ENCODE results near the gene SYT15. TPM values are rescaled to one million over a fixed set of nuclear protein-coding genes. Genes with fewer than 3 reads are reported as not detected.

Gene SYT15
- total and polyA plus RNA-seq, 4 donors, result 3.8 to 53.5 (median 21.6) TPM

- H3K4me3 ChIP-seq, result no peak overlapping the region
- no peak overlapping the region for H3K9ac ChIP-seq (ENCODE audit: insufficient read depth in 1 of 2, low read length in 2 of 2)
- H3K27ac ChIP-seq (ENCODE audit: low read depth in 1 of 2, low read length in 1 of 2), result no peak overlapping the region
- TF ChIP-seq CTCF (IDR thresholded peaks at IDR 0.05; ENCODE audit: control extremely low read depth, extremely low read depth), result no peak
- no peaks in the 10 kb centered on the region for H3K27me3 ChIP-seq (ENCODE audit: control insufficient read depth in 3 of 3, insufficient read depth in 3 of 3, low read length in 2 of 3)
- no peaks in the 10 kb centered on the region for H3K9me3 ChIP-seq (ENCODE audit: control insufficient read depth in 4 of 4, insufficient read depth in 3 of 4, low read length in 3 of 4)
- 77 to 82% methylated on average over 7 of the region's 7 CpGs for WGBS, 2 donors
- ATAC-seq (ENCODE audit: insufficient read depth, low FRiP score) (no peak), DNase-seq (no peak)
- H3K4me1 ChIP-seq (ENCODE audit: control insufficient read depth in 5 of 5, insufficient read depth in 5 of 5, low read length in 5 of 5), result peaks cover 0 to 11% (median 0%) of the 10 kb centered on the region in 5 donors
- peaks cover 0 to 4% (median 0%) of the 10 kb centered on the region in 4 donors for H3K36me3 ChIP-seq (ENCODE audit: control insufficient read depth in 4 of 4, insufficient read depth in 4 of 4, low read length in 4 of 4)
Measured at GRCh38 chr10:46548498-46549090, 30.3 kb upstream of the SYT15 start.

GRCh38 chr10:46549171-46550075 is 29.5 kb upstream of the SYT15 start:
- ATAC-seq (ENCODE audit: insufficient read depth, low FRiP score), result no peak
- TF ChIP-seq CTCF (IDR thresholded peaks at IDR 0.05; ENCODE audit: control extremely low read depth, extremely low read depth), result no peak
- H3K4me1 ChIP-seq (ENCODE audit: control insufficient read depth in 5 of 5, insufficient read depth in 5 of 5, low read length in 5 of 5), result peaks cover 0 to 9% (median 0%) of the 10 kb centered on the region in 5 donors
- WGBS, 2 donors, result 89 to 90% methylated on average over 31 of the region's 31 CpGs
- no peak overlapping the region for H3K27ac ChIP-seq (ENCODE audit: low read depth in 1 of 2, low read length in 1 of 2)
- peaks cover 0 to 4% (median 0%) of the 10 kb centered on the region in 4 donors for H3K36me3 ChIP-seq (ENCODE audit: control insufficient read depth in 4 of 4, insufficient read depth in 4 of 4, low read length in 4 of 4)
- no peak for DNase-seq
- H3K9ac ChIP-seq (ENCODE audit: insufficient read depth in 1 of 2, low read length in 2 of 2), result no peak overlapping the region
- no peak overlapping the region for H3K4me3 ChIP-seq
- no peaks in the 10 kb centered on the region for H3K27me3 ChIP-seq (ENCODE audit: control insufficient read depth in 3 of 3, insufficient read depth in 3 of 3, low read length in 2 of 3)
- no peaks in the 10 kb centered on the region for H3K9me3 ChIP-seq (ENCODE audit: control insufficient read depth in 4 of 4, insufficient read depth in 3 of 4, low read length in 3 of 4)

GRCh38 chr10:46550076-46550790 is 28.7 kb upstream of the SYT15 start:
- ATAC-seq (ENCODE audit: insufficient read depth, low FRiP score) (no peak), DNase-seq (no peak)
- Histone ChIP-seq H3K4me1 (ENCODE audit: control insufficient read depth in 5 of 5, insufficient read depth in 5 of 5, low read length in 5 of 5) (peaks cover 0 to 5% (median under 1%) of the 10 kb centered on the region in 5 donors), H3K9ac (ENCODE audit: insufficient read depth in 1 of 2, low read length in 2 of 2) (no peak overlapping the region), H3K36me3 (ENCODE audit: control insufficient read depth in 4 of 4, insufficient read depth in 4 of 4, low read length in 4 of 4) (peaks cover 0 to 4% (median 0%) of the 10 kb centered on the region in 4 donors), H3K4me3 (no peak overlapping the region), H3K27ac (ENCODE audit: low read depth in 1 of 2, low read length in 1 of 2) (no peak overlapping the region), H3K27me3 (ENCODE audit: control insufficient read depth in 3 of 3, insufficient read depth in 3 of 3, low read length in 2 of 3) (peaks cover 0 to under 1% (median 0%) of the 10 kb centered on the region in 3 donors), H3K9me3 (ENCODE audit: control insufficient read depth in 4 of 4, insufficient read depth in 3 of 4, low read length in 3 of 4) (no peaks in the 10 kb centered on the region)
- TF ChIP-seq CTCF (IDR thresholded peaks at IDR 0.05; ENCODE audit: control extremely low read depth, extremely low read depth), result no peak
- 87 to 90% methylated on average over 20 of the region's 20 CpGs for WGBS, 2 donors

Measured in lung (tissue), 12 donors.